Measurements from ENCODE around the gene HSPB8.

DNA sequence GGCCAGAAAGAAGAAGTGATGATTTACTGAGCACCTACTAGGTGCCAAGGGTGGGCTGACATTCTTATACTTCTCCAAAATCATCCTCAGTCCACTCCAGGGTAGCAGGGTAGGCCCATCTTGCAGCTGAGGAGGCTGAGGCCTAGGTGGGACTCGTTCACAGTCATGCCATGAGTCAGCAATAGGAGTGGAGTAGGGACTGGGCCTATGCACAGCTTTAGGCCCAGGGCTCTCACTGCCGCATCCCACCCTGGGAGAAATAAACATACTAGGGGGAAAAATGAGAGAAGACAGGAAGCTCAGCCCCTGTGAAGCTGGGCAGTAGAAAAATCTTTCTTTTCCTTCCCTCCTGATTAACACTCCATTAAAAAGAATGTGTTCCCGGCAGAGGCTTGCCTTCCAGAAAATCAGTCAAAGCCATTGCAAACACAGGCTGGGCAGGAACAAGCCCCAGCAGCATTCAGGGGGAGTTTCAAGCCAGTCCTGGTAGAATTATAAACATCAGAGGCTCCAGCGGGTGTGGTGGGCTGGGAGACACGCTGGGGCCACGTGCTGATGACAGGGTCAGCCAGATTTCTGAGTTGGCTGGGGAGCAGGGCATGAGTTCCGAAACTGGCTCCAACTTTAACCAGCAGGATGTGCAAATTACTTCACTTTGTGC is 1.8 kb downstream of the HSPB8 start:
- TF ChIP-seq, protein P1, sequence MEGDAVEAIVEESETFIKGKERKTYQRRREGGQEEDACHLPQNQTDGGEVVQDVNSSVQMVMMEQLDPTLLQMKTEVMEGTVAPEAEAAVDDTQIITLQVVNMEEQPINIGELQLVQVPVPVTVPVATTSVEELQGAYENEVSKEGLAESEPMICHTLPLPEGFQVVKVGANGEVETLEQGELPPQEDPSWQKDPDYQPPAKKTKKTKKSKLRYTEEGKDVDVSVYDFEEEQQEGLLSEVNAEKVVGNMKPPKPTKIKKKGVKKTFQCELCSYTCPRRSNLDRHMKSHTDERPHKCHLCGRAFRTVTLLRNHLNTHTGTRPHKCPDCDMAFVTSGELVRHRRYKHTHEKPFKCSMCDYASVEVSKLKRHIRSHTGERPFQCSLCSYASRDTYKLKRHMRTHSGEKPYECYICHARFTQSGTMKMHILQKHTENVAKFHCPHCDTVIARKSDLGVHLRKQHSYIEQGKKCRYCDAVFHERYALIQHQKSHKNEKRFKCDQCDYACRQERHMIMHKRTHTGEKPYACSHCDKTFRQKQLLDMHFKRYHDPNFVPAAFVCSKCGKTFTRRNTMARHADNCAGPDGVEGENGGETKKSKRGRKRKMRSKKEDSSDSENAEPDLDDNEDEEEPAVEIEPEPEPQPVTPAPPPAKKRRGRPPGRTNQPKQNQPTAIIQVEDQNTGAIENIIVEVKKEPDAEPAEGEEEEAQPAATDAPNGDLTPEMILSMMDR (IDR thresholded peaks at IDR 0.05): no peak
- TF ChIP-seq POLR2A (IDR thresholded peaks at IDR 0.05): no peak

All from body of pancreas (tissue), 4 donors.